ENCODE measurements around the gene OR10G2.

OR10G2 gene

DNA sequence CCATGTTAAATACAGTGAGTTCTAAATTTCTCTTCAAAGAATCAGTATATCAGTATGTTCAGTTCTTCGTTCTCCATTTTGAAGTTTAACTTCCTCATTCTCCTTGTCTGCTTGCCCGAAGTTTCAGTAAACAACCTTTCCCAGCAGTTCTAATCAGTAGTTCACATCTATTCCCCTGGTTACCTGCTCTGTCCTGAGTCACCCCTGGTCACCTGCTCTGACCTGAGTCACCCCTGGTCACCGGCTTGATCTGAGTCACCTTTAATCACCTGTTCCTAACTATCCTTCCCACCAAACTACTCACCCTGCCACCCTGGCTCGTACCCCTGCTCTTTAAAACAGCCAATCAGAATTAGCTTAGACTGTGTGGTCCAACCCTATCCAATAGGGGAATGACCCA is 45.4 kb downstream of the OR10G2 start:
- no peak for DNase-seq (ENCODE audit: low read depth in 1 of 2, low spot score in 1 of 2)

Measured in activated CD4-positive, alpha-beta T cell treated with anti-CD3 and anti-CD28 coated beads, Interleukin-2, amount 50 U/mL, for 24 hours (primary cell).